H1 (cell line): ENCODE data around the gene SYDE2. TPM values are rescaled to one million over a fixed set of nuclear protein-coding genes. Genes with fewer than 3 reads are reported as not detected.

Experiments used
- CTCF ChIA-PET: fragments of 300-600 bp; sonication (Branson Sonifier 250); formaldehyde crosslinking; loops from one replicate; lab custom pipeline; 2021; ENCODE audit not compliant: partially characterized antibody; lab: Charles Lee
- POLR2A ChIA-PET: fragments of 300-600 bp; sonication (Branson Sonifier 250); formaldehyde crosslinking; loops from one replicate; lab custom pipeline; 2021; ENCODE audit warnings: inconsistent platforms; ENCODE audit not compliant: partially characterized antibody; lab: Charles Lee
- DNase-seq, 2 experiments: peaks; one replicate each; pipeline versions ENCODE4 v3.0.0 to v3.0.0-alpha.2; 2010 to 2022; ENCODE audit warnings: low spot score in 2 of 2, low read depth in 1 of 2, mixed read lengths in 1 of 2
- FAIRE-seq: peaks from 2 replicates; lab custom pipeline; 2011; peaks lifted over from hg19 to GRCh38; lab: Jason Lieb, UNC
- H2AFZ ChIP-seq: 2 replicates; pipeline ENCODE4 v1.8.1; 2012; ENCODE audit warnings: low read length, inconsistent platforms
- H2AK5ac ChIP-seq: 2 replicates; pipeline ENCODE4 v1.6.1; 2013; ENCODE audit warnings: low read depth, low read length
- H2BK120ac ChIP-seq: replicated peaks from 2 replicates; pipeline ENCODE3; 2013; ENCODE audit warnings: low read depth, low read length, inconsistent platforms
- H2BK12ac ChIP-seq: 2 replicates; pipeline ENCODE4 v1.6.1; 2013; ENCODE audit warnings: low read depth, low read length
- H2BK15ac ChIP-seq: 2 replicates; pipeline ENCODE4 v1.6.1; 2013; ENCODE audit warnings: low read length
- H2BK20ac ChIP-seq: 2 replicates; pipeline ENCODE4 v1.6.1; 2013; ENCODE audit warnings: low read length
- H2BK5ac ChIP-seq: 2 replicates; pipeline ENCODE4 v1.6.1; 2013; ENCODE audit warnings: low read depth, low read length
- H3K14ac ChIP-seq: 2 replicates; pipeline ENCODE4 v1.6.1; 2013; ENCODE audit warnings: inconsistent platforms; ENCODE audit not compliant: insufficient read length
- H3K18ac ChIP-seq: 2 replicates; pipeline ENCODE4 v1.6.1; 2013; ENCODE audit warnings: low read length; ENCODE audit errors: extremely low read depth
- H3K23ac ChIP-seq: 2 replicates; pipeline ENCODE4 v1.6.1; 2013; ENCODE audit warnings: inconsistent platforms; ENCODE audit not compliant: insufficient read length
- H3K23me2 ChIP-seq: 2 replicates; pipeline ENCODE4 v1.6.1; 2013; ENCODE audit warnings: low read depth, low read length
- H3K27ac ChIP-seq: 2 replicates; pipeline ENCODE4 v1.6.1; 2011; ENCODE audit warnings: low read depth, low read length, inconsistent platforms
- H3K27me3 ChIP-seq, 4 experiments: replicated peaks in 1 of 4; 1 replicate in 1 of 4; 2 replicates in 3 of 4; pipeline versions ENCODE4 v1.6.1 to v1.8.1; 2011 to 2013; ENCODE audit warnings: low read length in 3 of 4, mild to moderate bottlenecking in 3 of 4, inconsistent platforms in 2 of 4, mixed read lengths in 2 of 4, moderate library complexity in 1 of 4; ENCODE audit not compliant: control insufficient read depth in 3 of 4, insufficient read depth in 3 of 4; ENCODE audit errors: extremely low read depth in 1 of 4
- H3K36me3 ChIP-seq, 4 experiments: 2 replicates each; pipeline versions ENCODE4 v1.6.1 to v1.8.1; 2011 to 2013; ENCODE audit warnings: mild to moderate bottlenecking in 4 of 4, low read length in 3 of 4, moderate library complexity in 2 of 4, control low read depth in 1 of 4, inconsistent platforms in 1 of 4; ENCODE audit not compliant: insufficient read depth in 4 of 4, control insufficient read depth in 2 of 4
- H3K4ac ChIP-seq: replicated peaks from 2 replicates; pipeline ENCODE3; 2013; ENCODE audit warnings: low read length, low read depth, mixed read lengths, inconsistent platforms; ENCODE audit not compliant: insufficient read length
- H3K4me1 ChIP-seq, 4 experiments: replicated peaks in 1 of 4; 1 replicate in 1 of 4; 2 replicates in 3 of 4; pipeline versions ENCODE4 v1.6.1 to v1.8.1; 2011 to 2013; ENCODE audit warnings: low read length in 3 of 4, inconsistent platforms in 2 of 4, mixed read lengths in 1 of 4; ENCODE audit not compliant: insufficient read depth in 4 of 4, control insufficient read depth in 3 of 4
- H3K4me2 ChIP-seq, 2 experiments: 2 replicates each; pipeline versions ENCODE4 v1.6.1 to v1.8.1; 2011 to 2013; ENCODE audit warnings: low read depth in 2 of 2, low read length in 2 of 2, control low read depth in 1 of 2, inconsistent platforms in 1 of 2, mild to moderate bottlenecking in 1 of 2; ENCODE audit not compliant: insufficient read depth in 1 of 2
- H3K4me3 ChIP-seq, 4 experiments: fragments of 200-600, 300-600 bp in 1 of 4; sonication (generic), shearing (Covaris generic), sonication (Bioruptor Twin) in 1 of 4; 2 replicates each; pipeline versions ENCODE4 v1.5.1 to v1.8.1; 2011 to 2016; ENCODE audit warnings: low read length in 4 of 4, low read depth in 3 of 4, control low read depth in 2 of 4, inconsistent platforms in 2 of 4, mild to moderate bottlenecking in 2 of 4, mixed read lengths in 1 of 4, moderate library complexity in 1 of 4; ENCODE audit not compliant: insufficient read depth in 2 of 4; ENCODE audit errors: extremely low read depth in 1 of 4
- H3K56ac ChIP-seq: replicated peaks from 2 replicates; pipeline ENCODE3; 2013; ENCODE audit warnings: low read depth, mild to moderate bottlenecking, mixed read lengths, low read length, inconsistent platforms; ENCODE audit not compliant: insufficient read length
- H3K79me1 ChIP-seq: 2 replicates; pipeline ENCODE4 v1.6.1; 2013; ENCODE audit warnings: low read depth, low read length, control low read depth
- H3K79me2 ChIP-seq, 2 experiments: 2 replicates each; pipeline versions ENCODE4 v1.6.1 to v1.8.1; 2012 to 2013; ENCODE audit warnings: low read length in 2 of 2, mild to moderate bottlenecking in 2 of 2, inconsistent platforms in 1 of 2; ENCODE audit not compliant: insufficient read depth in 2 of 2, control insufficient read depth in 1 of 2
- H3K9ac ChIP-seq, 4 experiments: replicated peaks in 1 of 4; 1 replicate in 1 of 4; 2 replicates in 3 of 4; pipeline versions ENCODE4 v1.6.1 to v1.8.1; 2011 to 2013; ENCODE audit warnings: low read depth in 3 of 4, low read length in 3 of 4, control low read depth in 2 of 4, mild to moderate bottlenecking in 2 of 4, moderate library complexity in 2 of 4, inconsistent platforms in 1 of 4; ENCODE audit errors: extremely low read depth in 1 of 4
- H3K9me3 ChIP-seq, 2 experiments: 2 replicates each; pipeline versions ENCODE4 v1.6.1 to v1.8.1; 2012 to 2013; ENCODE audit warnings: mild to moderate bottlenecking in 2 of 2, moderate library complexity in 2 of 2, control low read depth in 1 of 2, inconsistent platforms in 1 of 2, low read depth in 1 of 2, low read length in 1 of 2, mixed read lengths in 1 of 2; ENCODE audit not compliant: insufficient read depth in 2 of 2
- H4K20me1 ChIP-seq, 2 experiments: replicated peaks in 1 of 2; 2 replicates each; pipeline versions ENCODE3 to v1.8.1; 2011 to 2013; ENCODE audit warnings: inconsistent platforms in 2 of 2, low read length in 2 of 2, mild to moderate bottlenecking in 1 of 2; ENCODE audit not compliant: insufficient read depth in 2 of 2, control insufficient read depth in 1 of 2
- H4K5ac ChIP-seq: 2 replicates; pipeline ENCODE4 v1.6.1; 2013; ENCODE audit warnings: low read length, low read depth, mixed read lengths, inconsistent platforms; ENCODE audit not compliant: insufficient read length
- H4K8ac ChIP-seq: 2 replicates; pipeline ENCODE4 v1.8.0; 2013; ENCODE audit warnings: mild to moderate bottlenecking, moderate library complexity, low read length, inconsistent platforms; ENCODE audit not compliant: insufficient read depth; ENCODE audit errors: extremely low read depth
- H4K91ac ChIP-seq: replicated peaks from 2 replicates; pipeline ENCODE3; 2013; ENCODE audit warnings: low read length, mixed read lengths, inconsistent platforms; ENCODE audit not compliant: insufficient read length
- CBX5 ChIP-seq: fragments of 300-800, 300-1000 bp; sonication (generic); IDR thresholded peaks from 2 replicates; pipeline ENCODE4 v1.7.1; 2016; ENCODE audit warnings: antibody characterized with exemption, low read length, low read depth
- CTBP2 ChIP-seq: IDR thresholded peaks from 2 replicates; pipeline ENCODE4 v1.7.0; 2011; ENCODE audit warnings: borderline replicate concordance, mild to moderate bottlenecking, moderate library complexity, mixed read lengths, low read length; ENCODE audit not compliant: insufficient read depth, insufficient read length
- FOSL1 ChIP-seq: IDR thresholded peaks from 2 replicates; pipeline ENCODE4 v1.6.1; 2011; ENCODE audit warnings: mild to moderate bottlenecking, low read depth, low read length, moderate library complexity; ENCODE audit not compliant: insufficient read depth
- GABPA ChIP-seq: IDR thresholded peaks from 2 replicates; pipeline ENCODE4 v1.6.1; 2011; ENCODE audit warnings: mild to moderate bottlenecking, low read length, moderate library complexity, borderline replicate concordance; ENCODE audit not compliant: insufficient read depth
- GTF2F1 ChIP-seq: IDR thresholded peaks from 2 replicates; pipeline ENCODE4 v1.6.1; 2012; ENCODE audit warnings: low read depth, low read length, improper control_type of control experiment, borderline replicate concordance
- HDAC6 ChIP-seq: IDR thresholded peaks from one replicate; pipeline ENCODE4 v1.7.1; 2012; ENCODE audit warnings: low read depth, mild to moderate bottlenecking, inconsistent platforms, low read length, moderate library complexity
- KDM5A ChIP-seq: fragments of 200-600 bp; IDR thresholded peaks from 2 replicates; pipeline ENCODE4 v1.7.1; 2012; ENCODE audit warnings: mild to moderate bottlenecking, low read length, inconsistent platforms, mixed read lengths
- NRF1 ChIP-seq: IDR thresholded peaks from 2 replicates; pipeline ENCODE4 v1.6.1; 2011; ENCODE audit warnings: mild to moderate bottlenecking, low read depth, low read length, improper control_type of control experiment
- PHF8 ChIP-seq: fragments of 200-600 bp; sonication (generic); conservative IDR thresholded peaks from 2 replicates; pipeline ENCODE4 v1.7.1; 2012; ENCODE audit warnings: low read depth, mild to moderate bottlenecking, inconsistent platforms, low read length, moderate library complexity
- SAP30 ChIP-seq: fragments of 300-600 bp; sonication (generic); IDR thresholded peaks from 2 replicates; pipeline ENCODE4 v1.7.1; 2012; ENCODE audit warnings: low read length, moderate library complexity, mild to moderate bottlenecking, inconsistent platforms; ENCODE audit not compliant: insufficient read depth, insufficient replicate concordance
- SRF ChIP-seq: IDR thresholded peaks from 2 replicates; pipeline ENCODE4 v1.6.1; 2011; ENCODE audit warnings: mild to moderate bottlenecking, low read depth, low read length, moderate library complexity
- TCF12 ChIP-seq: IDR thresholded peaks from 2 replicates; pipeline ENCODE4 v1.6.1; 2011; ENCODE audit warnings: low read depth, mild to moderate bottlenecking, low read length
- TEAD4 ChIP-seq: IDR thresholded peaks from 2 replicates; pipeline ENCODE4 v1.6.1; 2012; ENCODE audit warnings: low read depth, low read length, inconsistent platforms, mixed read lengths
- WGBS, 2 experiments: shearing (Covaris generic) in 1 of 2; methylation state at CpG; one replicate each; pipeline versions ENCODE4 v1.1.6 to v1.1.7; 2013 to 2015; ENCODE audit warnings: low lambda C conversion rate in 2 of 2, mixed read lengths in 2 of 2, inconsistent platforms in 1 of 2, low coverage in 1 of 2, missing lambda C conversion rate in 1 of 2; ENCODE audit not compliant: insufficient replicate concordance in 2 of 2, insufficient coverage in 1 of 2, insufficient read length in 1 of 2; ENCODE audit errors: extremely low coverage in 1 of 2, missing lambda C conversion rate in 1 of 2; 5-methylcytosine and 5-hydroxymethylcytosine counted together
- polyA plus RNA-seq, 7 experiments: library from polyadenylated mRNA; depleted of rRNA in 3 of 7; stranded (reverse) in 5 of 7; unstranded in 2 of 7; fragments of >200 nt in 5 of 7; fragments of 200-250 nt in 2 of 7; gene quantifications; 1 replicate in 5 of 7; 2 replicates in 1 of 7; 4 replicates in 1 of 7; pipeline versions ENCODE4 v1.2.1 to v1.2.3, GENCODE V29; 2011 to 2013; ENCODE audit warnings: missing spikeins in 2 of 7, mixed read lengths in 2 of 7
- total RNA-seq: library from RNA; stranded (reverse); fragmentation: NEBNext Ultra II Directional; extraction: Animal tissue kit (Norgen Biotek cat#: 25700); gene quantifications from 2 replicates; pipeline ENCODE4 v1.2.1, GENCODE V29; 2021

The SYDE2 gene
- total and polyA plus RNA-seq, 2 of the 8 experiments (the other 6 are each of a cell fraction or from before 2014, with no cell fraction given), result 1.6 to 14.6 TPM

DNA sequence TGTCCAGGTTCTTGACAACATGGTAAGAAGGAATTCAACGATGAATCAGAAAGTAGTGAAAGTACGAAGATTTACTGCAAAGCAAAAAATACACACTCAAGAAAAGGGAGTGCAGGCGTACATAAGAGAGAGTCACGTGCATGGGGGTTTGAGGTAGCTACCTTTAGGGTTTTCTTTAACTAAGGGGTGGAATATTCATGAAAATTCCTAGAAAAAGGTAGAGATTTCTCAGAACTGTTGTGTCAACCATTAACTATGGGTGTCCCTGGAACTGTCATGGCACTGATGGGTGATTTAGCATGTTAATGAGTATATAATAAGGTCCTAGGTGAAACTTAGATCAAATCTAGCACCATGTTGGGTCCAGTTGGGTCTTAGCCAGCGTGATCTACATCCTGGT is 22.5 kb upstream of the SYDE2 start:
- H3K4me2 ChIP-seq, result no peak overlapping the region
- H2BK20ac ChIP-seq, result no peak overlapping the region
- H3K14ac ChIP-seq, result no peak overlapping the region
- no peak overlapping the region for H2BK12ac ChIP-seq
- H3K4me3 ChIP-seq, result no peak overlapping the region
- H3K56ac ChIP-seq, result no peak overlapping the region
- no peaks in the 10 kb centered on the region for H3K23me2 ChIP-seq
- H3K9me3 ChIP-seq, result no peaks in the 10 kb centered on the region
- H3K18ac ChIP-seq, result no peak overlapping the region
- H3K9ac ChIP-seq, result no peak overlapping the region
- no peak for FAIRE-seq
- H2BK15ac ChIP-seq, result no peak overlapping the region
- TF ChIP-seq TCF12 (no peak), GTF2F1 (no peak), KDM5A (no peak), PHF8 (no peak), SAP30 (no peak), HDAC6 (no peak), NRF1 (no peak), GABPA (no peak), FOSL1 (no peak), CTBP2 (no peak), SRF (no peak), TEAD4 (no peak), CBX5 (no peak)
- H4K91ac ChIP-seq, result no peak overlapping the region
- no peak overlapping the region; the same call in 1 of the 2 replicates for H3K27ac ChIP-seq
- H3K79me2 ChIP-seq, result no peaks in the 10 kb centered on the region
- no peaks in the 10 kb centered on the region for H3K79me1 ChIP-seq
- no peaks in the 10 kb centered on the region for H3K27me3 ChIP-seq
- no peak overlapping the region for H3K4ac ChIP-seq
- 68% methylated on average over 5 of the region's 5 CpGs; no CpG with 5 or more reads in 1 of the 2 experiments for WGBS, 2 experiments
- CTCF ChIA-PET, result interaction anchor here (0.6 to 3.2 kb wide), 6 partner anchors 7 to 43 kb away, joined by 3 to 15 read pairs (median 8); no protein-coding TSS in a partner anchor
- no peaks in the 10 kb centered on the region for H4K20me1 ChIP-seq
- DNase-seq, result no peak
- no peak overlapping the region for H4K5ac ChIP-seq
- H3K36me3 ChIP-seq, result no peaks in the 10 kb centered on the region
- no peak overlapping the region for H4K8ac ChIP-seq
- no peak overlapping the region for H2BK120ac ChIP-seq
- H2AK5ac ChIP-seq, result no peak overlapping the region
- POLR2A ChIA-PET, result interaction anchor here (1.9 to 2.9 kb wide), 2 partner anchors 22 to 37 kb away, joined by 4 to 17 read pairs; partner anchors contain the start of genes C1orf52 and SYDE2
- H2AFZ ChIP-seq, result no peak overlapping the region
- no peak overlapping the region for H3K23ac ChIP-seq
- peaks cover 0 to 17% (median 4%) of the 10 kb centered on the region in 4 experiments; a peak in 5 of 7 replicates for H3K4me1 ChIP-seq
- no peak overlapping the region for H2BK5ac ChIP-seq
